ELR (cell line): ENCODE measurements around the gene KLHL3.

Source experiments
- DNase-seq: peaks from one replicate; pipeline ENCODE4 v3.0.0-alpha.2; 2015; ENCODE audit warnings: low read depth

Gene KLHL3

GRCh38 chr5:137611794-137612435, 124.0 kb downstream of the KLHL3 start:
- DNase-seq: no peak

- DNase-seq: no peak
These were observed 124.8 kb downstream of the KLHL3 start for GRCh38 chr5:137611011-137611580.

- DNase-seq: no peak
These were observed 125.3 kb downstream of the KLHL3 start for GRCh38 chr5:137610598-137610997.

GRCh38 chr5:137609127-137609526, 126.8 kb downstream of the KLHL3 start:
- peak; percentile 46 for DNase-seq

- no peak for DNase-seq
These were observed 128.1 kb downstream of the KLHL3 start for GRCh38 chr5:137607771-137608170.

GRCh38 chr5:137606401-137606800, 129.5 kb downstream of the KLHL3 start:
- DNase-seq: no peak

GRCh38 chr5:137605411-137605810, 130.5 kb downstream of the KLHL3 start:
- peak; percentile 23 for DNase-seq

- DNase-seq: no peak
These were observed 131.4 kb downstream of the KLHL3 start for GRCh38 chr5:137604348-137605095.

GRCh38 chr5:137603891-137604290, 132.0 kb downstream of the KLHL3 start:
- no peak for DNase-seq

- DNase-seq: no peak
These were observed 132.5 kb downstream of the KLHL3 start for GRCh38 chr5:137603356-137603755.

GRCh38 chr5:137602721-137603273, 133.1 kb downstream of the KLHL3 start:
- no peak for DNase-seq

GRCh38 chr5:137600721-137601360, 135.0 kb downstream of the KLHL3 start:
- DNase-seq: no peak

GRCh38 chr5:137599457-137599856, 136.4 kb downstream of the KLHL3 start:
- no peak for DNase-seq

- DNase-seq: no peak
These were observed 137.5 kb downstream of the KLHL3 start for GRCh38 chr5:137598399-137598798.

GRCh38 chr5:137596941-137597340, 138.9 kb downstream of the KLHL3 start:
- no peak for DNase-seq

GRCh38 chr5:137595396-137596079, 140.4 kb downstream of the KLHL3 start:
- no peak for DNase-seq

GRCh38 chr5:137594717-137595116, 141.2 kb downstream of the KLHL3 start:
- no peak for DNase-seq

- no peak for DNase-seq
These were observed 143.6 kb downstream of the KLHL3 start for GRCh38 chr5:137592317-137592716.

- no peak for DNase-seq
These were observed 146.7 kb downstream of the KLHL3 start for GRCh38 chr5:137589185-137589584.

GRCh38 chr5:137587919-137588318, 148.0 kb downstream of the KLHL3 start:
- DNase-seq: no peak

GRCh38 chr5:137584262-137584661, 151.6 kb downstream of the KLHL3 start:
- DNase-seq: no peak

GRCh38 chr5:137583129-137583528, 152.8 kb downstream of the KLHL3 start:
- no peak for DNase-seq
